Ovary (tissue), 3 donors: ENCODE data around the gene ILF3.

Experiments used
- EP300 ChIP-seq: sonication (generic); formaldehyde crosslinking; IDR thresholded peaks from one replicate; pipeline ENCODE4 v1.6.1; 2017; ENCODE audit warnings: antibody characterized with exemption
- POLR2A ChIP-seq: fragments of 450-650 bp; IDR thresholded peaks from one replicate; pipeline ENCODE4 v1.6.1; 2017; ENCODE audit warnings: antibody characterized with exemption, mild to moderate bottlenecking, moderate library complexity
- TF ChIP-seq, protein P1 (sequence below), 3 donors: fragments of 450-650 bp in 2 of 3; fragments of 200-600 bp in 1 of 3; IDR thresholded peaks; one replicate each; pipeline versions ENCODE4 v1.5.1 to v1.8.0; 2016 to 2022; ENCODE audit warnings: antibody characterized with exemption in 3 of 3, mild to moderate bottlenecking in 1 of 3
- donor health status: DM: no; HTN: no; CAD: no.

DNA sequence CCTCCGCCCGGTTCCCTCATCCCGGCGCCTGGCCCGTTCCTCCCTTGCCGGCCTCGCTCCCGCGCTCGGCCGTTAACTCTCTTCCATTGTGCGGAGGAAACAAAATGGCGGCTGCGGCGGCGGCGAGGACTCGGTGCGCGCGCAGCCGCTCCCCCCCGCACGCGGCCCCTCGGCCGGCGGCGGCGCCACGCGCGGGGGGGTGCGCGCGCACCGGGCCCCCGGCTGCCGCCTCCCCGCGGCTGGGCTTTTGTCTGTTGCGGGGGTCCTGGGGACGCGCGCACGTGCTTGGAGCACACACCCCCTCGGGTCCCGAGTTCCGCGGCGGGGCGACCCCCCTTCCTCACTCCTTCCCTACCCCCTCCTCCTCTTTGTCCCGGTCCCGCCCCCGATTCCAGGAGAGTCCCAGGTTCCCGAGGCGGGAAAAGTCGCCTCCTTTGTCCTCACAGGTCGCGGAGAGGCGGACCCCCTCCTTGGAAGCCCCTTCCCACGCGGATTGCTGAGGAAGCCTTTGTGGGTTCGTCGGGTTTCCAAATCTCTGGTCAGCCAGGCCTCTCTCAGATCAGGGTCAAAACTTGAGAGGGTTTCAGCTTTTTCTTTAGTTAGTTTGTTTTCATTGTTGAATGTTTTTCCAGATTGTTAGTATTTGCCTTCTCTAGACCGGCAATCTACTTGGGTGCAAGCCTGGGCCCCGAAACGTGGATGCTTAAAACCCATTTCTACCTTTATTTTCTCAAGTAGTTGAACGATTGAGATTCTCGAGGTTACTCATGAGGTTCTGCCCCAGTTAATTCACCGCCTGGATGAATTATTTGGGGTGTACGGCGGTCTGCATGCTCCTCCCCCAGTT, 687 bp downstream of the ILF3 start:
- TF ChIP-seq, protein P1, sequence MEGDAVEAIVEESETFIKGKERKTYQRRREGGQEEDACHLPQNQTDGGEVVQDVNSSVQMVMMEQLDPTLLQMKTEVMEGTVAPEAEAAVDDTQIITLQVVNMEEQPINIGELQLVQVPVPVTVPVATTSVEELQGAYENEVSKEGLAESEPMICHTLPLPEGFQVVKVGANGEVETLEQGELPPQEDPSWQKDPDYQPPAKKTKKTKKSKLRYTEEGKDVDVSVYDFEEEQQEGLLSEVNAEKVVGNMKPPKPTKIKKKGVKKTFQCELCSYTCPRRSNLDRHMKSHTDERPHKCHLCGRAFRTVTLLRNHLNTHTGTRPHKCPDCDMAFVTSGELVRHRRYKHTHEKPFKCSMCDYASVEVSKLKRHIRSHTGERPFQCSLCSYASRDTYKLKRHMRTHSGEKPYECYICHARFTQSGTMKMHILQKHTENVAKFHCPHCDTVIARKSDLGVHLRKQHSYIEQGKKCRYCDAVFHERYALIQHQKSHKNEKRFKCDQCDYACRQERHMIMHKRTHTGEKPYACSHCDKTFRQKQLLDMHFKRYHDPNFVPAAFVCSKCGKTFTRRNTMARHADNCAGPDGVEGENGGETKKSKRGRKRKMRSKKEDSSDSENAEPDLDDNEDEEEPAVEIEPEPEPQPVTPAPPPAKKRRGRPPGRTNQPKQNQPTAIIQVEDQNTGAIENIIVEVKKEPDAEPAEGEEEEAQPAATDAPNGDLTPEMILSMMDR (IDR thresholded peaks at IDR 0.05) = no peak
- TF ChIP-seq POLR2A (no peak), EP300 (no peak)
